ENCODE data around the gene HMGB2.

DNA sequence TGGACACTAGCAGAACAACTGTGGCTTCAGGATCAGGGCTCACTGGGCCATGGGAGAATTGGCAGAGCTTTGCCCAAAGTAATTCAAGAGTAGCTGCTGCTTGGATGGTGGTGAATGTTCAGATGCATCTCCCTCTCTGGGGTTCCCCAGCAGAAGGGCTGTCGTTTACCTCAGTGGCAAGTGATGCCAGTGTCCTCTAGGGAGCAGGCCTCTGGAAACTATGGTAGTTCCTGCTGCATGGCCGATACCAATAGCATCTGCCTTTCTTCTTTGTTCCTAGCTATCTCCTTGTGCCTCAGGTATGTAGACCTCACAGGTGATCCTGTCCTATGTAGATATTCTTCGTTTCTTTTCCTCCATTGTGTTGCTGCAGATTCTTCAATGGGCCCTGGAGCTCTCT lies 26.4 kb downstream of the HMGB2 start:
- TF ChIP-seq, protein P1, sequence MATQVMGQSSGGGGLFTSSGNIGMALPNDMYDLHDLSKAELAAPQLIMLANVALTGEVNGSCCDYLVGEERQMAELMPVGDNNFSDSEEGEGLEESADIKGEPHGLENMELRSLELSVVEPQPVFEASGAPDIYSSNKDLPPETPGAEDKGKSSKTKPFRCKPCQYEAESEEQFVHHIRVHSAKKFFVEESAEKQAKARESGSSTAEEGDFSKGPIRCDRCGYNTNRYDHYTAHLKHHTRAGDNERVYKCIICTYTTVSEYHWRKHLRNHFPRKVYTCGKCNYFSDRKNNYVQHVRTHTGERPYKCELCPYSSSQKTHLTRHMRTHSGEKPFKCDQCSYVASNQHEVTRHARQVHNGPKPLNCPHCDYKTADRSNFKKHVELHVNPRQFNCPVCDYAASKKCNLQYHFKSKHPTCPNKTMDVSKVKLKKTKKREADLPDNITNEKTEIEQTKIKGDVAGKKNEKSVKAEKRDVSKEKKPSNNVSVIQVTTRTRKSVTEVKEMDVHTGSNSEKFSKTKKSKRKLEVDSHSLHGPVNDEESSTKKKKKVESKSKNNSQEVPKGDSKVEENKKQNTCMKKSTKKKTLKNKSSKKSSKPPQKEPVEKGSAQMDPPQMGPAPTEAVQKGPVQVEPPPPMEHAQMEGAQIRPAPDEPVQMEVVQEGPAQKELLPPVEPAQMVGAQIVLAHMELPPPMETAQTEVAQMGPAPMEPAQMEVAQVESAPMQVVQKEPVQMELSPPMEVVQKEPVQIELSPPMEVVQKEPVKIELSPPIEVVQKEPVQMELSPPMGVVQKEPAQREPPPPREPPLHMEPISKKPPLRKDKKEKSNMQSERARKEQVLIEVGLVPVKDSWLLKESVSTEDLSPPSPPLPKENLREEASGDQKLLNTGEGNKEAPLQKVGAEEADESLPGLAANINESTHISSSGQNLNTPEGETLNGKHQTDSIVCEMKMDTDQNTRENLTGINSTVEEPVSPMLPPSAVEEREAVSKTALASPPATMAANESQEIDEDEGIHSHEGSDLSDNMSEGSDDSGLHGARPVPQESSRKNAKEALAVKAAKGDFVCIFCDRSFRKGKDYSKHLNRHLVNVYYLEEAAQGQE (IDR thresholded peaks at IDR 0.05; ENCODE audit: insufficient read depth in 1 of 2, low read depth in 2 of 2, low read length in 2 of 2) = no peak
- TF ChIP-seq SIN3A (IDR thresholded peaks at IDR 0.05; ENCODE audit: borderline replicate concordance, insufficient read depth, low read length) (no peak), POLR2AphosphoS5 (IDR thresholded peaks at IDR 0.05; ENCODE audit: low read depth, low read length) (no peak), TAF1 (IDR thresholded peaks at IDR 0.05; ENCODE audit: borderline replicate concordance, insufficient read depth, low read length) (no peak)

Measured in PFSK-1 (cell line).